GM12878 (cell line): ENCODE measurements around the gene PLA2G5. TPM values are rescaled to one million over a fixed set of nuclear protein-coding genes. Genes with fewer than 3 reads are reported as not detected.
A peak's percentile ranks its signal among the peaks of the same experiment; 100 is the strongest.

Experiments
- ATF7 ChIP-seq: fragments of 450-650 bp; IDR thresholded peaks from 2 replicates; pipeline ENCODE4 v1.6.1; 2016; ENCODE audit warnings: low read depth, mild to moderate bottlenecking
- BACH1 ChIP-seq: fragments of 450-650 bp; IDR thresholded peaks from 2 replicates; pipeline ENCODE4 v1.6.1; 2017; ENCODE audit warnings: mild to moderate bottlenecking, borderline replicate concordance
- CBX5 ChIP-seq: sonication (generic); IDR thresholded peaks from 2 replicates; pipeline ENCODE4 v1.6.1; 2016; ENCODE audit warnings: low read depth, moderate library complexity, mild to moderate bottlenecking, inconsistent platforms
- CHD2 ChIP-seq: IDR thresholded peaks from 2 replicates; pipeline ENCODE4 v1.6.1; 2011; ENCODE audit warnings: low read depth, low read length, improper control_type of control experiment, borderline replicate concordance
- E2F4 ChIP-seq: IDR thresholded peaks from 2 replicates; pipeline ENCODE4 v1.6.1; 2012; ENCODE audit warnings: low read depth, low read length, improper control_type of control experiment
- IRF3 ChIP-seq: fragments of 450-650 bp; IDR thresholded peaks from 2 replicates; pipeline ENCODE4 v1.6.1; 2014; ENCODE audit warnings: mild to moderate bottlenecking
- KAT2A ChIP-seq: conservative IDR thresholded peaks from 2 replicates; pipeline ENCODE4 v1.6.1; 2011; ENCODE audit warnings: low read depth, low read length; ENCODE audit not compliant: control insufficient read depth
- MEF2A ChIP-seq: IDR thresholded peaks from 2 replicates; pipeline ENCODE4 v1.6.1; 2011; ENCODE audit warnings: low read depth, mild to moderate bottlenecking, low read length, moderate library complexity; ENCODE audit not compliant: insufficient read depth
- MTA2 ChIP-seq: fragments of 450-650 bp; IDR thresholded peaks from 2 replicates; pipeline ENCODE4 v1.6.1; 2016; ENCODE audit warnings: low read depth, mild to moderate bottlenecking, moderate library complexity
- MYB ChIP-seq: fragments of 150-350 bp; IDR thresholded peaks from 2 replicates; pipeline ENCODE4 v1.6.1; 2014; ENCODE audit warnings: mild to moderate bottlenecking, low read depth, low read length, borderline replicate concordance
- NR2C2 ChIP-seq: IDR thresholded peaks from 2 replicates; pipeline ENCODE4 v1.6.1; 2011; ENCODE audit warnings: borderline replicate concordance, low read depth; ENCODE audit not compliant: control insufficient read depth, insufficient read length
- PAX8 ChIP-seq: fragments of 450-650 bp; IDR thresholded peaks from 2 replicates; pipeline ENCODE4 v1.6.1; 2017; ENCODE audit warnings: mild to moderate bottlenecking, moderate library complexity
- SMAD5 ChIP-seq: IDR thresholded peaks from 2 replicates; pipeline ENCODE4 v1.6.1; 2016; ENCODE audit warnings: antibody characterized with exemption, low read depth
- SUZ12 ChIP-seq: fragments of 200-600 bp; sonication (generic); IDR thresholded peaks from one replicate; pipeline ENCODE4 v1.6.1; 2018; ENCODE audit warnings: antibody characterized with exemption, mild to moderate bottlenecking; ENCODE audit not compliant: unreplicated experiment
- ZNF217 ChIP-seq: fragments of 450-650 bp; IDR thresholded peaks from 2 replicates; pipeline ENCODE4 v1.6.1; 2017; ENCODE audit warnings: antibody characterized with exemption, mild to moderate bottlenecking
- ZNF384 ChIP-seq: IDR thresholded peaks from 2 replicates; pipeline ENCODE4 v1.6.1; 2012; ENCODE audit warnings: low read depth, mild to moderate bottlenecking, low read length, improper control_type of control experiment, borderline replicate concordance
- ZSCAN29 ChIP-seq: fragments of 450-650 bp; IDR thresholded peaks from 2 replicates; pipeline ENCODE4 v1.6.1; 2017; ENCODE audit warnings: mild to moderate bottlenecking, moderate library complexity
- polyA plus RNA-seq, 11 experiments: library from polyadenylated mRNA; depleted of rRNA in 4 of 11; unstranded in 6 of 11; stranded (reverse) in 5 of 11; fragments of >200 nt; fragmentation: Nextera tagmentation in 4 of 11; fragmentation: Illumina TruSeq in 1 of 11; extraction: Ambion mirVana in 4 of 11; extraction: Trizol in 1 of 11; gene quantifications; 1 replicate in 1 of 11; 2 replicates in 10 of 11; pipeline versions ENCODE4 v1.2.1 to v1.2.3, GENCODE V29; 2011 to 2016; ENCODE audit warnings: inconsistent platforms in 2 of 11, missing spikeins in 2 of 11, low read depth in 1 of 11
- total RNA-seq, 4 experiments: library from RNA; depleted of rRNA in 3 of 4; stranded (reverse); fragments of >200 nt in 3 of 4; fragmentation: Illumina TruSeq in 1 of 4; extraction: Trizol in 1 of 4; gene quantifications; 2 replicates each; pipeline versions ENCODE4 v1.2.1 to v1.2.3, GENCODE V29; 2013 to 2021
- TF ChIP-seq, protein P1 (sequence below): fragments of 450-650 bp; IDR thresholded peaks from 2 replicates; pipeline ENCODE4 v1.6.1; 2016; ENCODE audit warnings: mild to moderate bottlenecking
- TF ChIP-seq, protein P2 (sequence below): fragments of 450-650 bp; IDR thresholded peaks from 2 replicates; pipeline ENCODE4 v1.6.1; 2016; ENCODE audit warnings: mild to moderate bottlenecking, moderate library complexity, borderline replicate concordance
- TF ChIP-seq, protein P3 (sequence below): IDR thresholded peaks from 2 replicates; pipeline ENCODE4 v1.6.1; 2012; ENCODE audit warnings: low read depth, low read length, improper control_type of control experiment

Gene PLA2G5
- total and polyA plus RNA-seq, 10 of the 15 experiments (the other 5 are each of a cell fraction or from before 2014, with no cell fraction given), result 0.10 to 0.19 (median 0.17) TPM; not detected in 7

- TF ChIP-seq CHD2 (peak; percentile 39; the same call in 1 of the 2 replicates), KAT2A (no peak), SUZ12 (no peak), NR2C2 (no peak), IRF3 (no peak), CBX5 (no peak), ATF7 (peak; percentile 69), PAX8 (no peak), MTA2 (peak; percentile 77), ZNF384 (no peak), E2F4 (no peak), MEF2A (no peak), SMAD5 (no peak), ZSCAN29 (no peak), ZNF217 (no peak), BACH1 (no peak), MYB (no peak)
- TF ChIP-seq, protein P1, sequence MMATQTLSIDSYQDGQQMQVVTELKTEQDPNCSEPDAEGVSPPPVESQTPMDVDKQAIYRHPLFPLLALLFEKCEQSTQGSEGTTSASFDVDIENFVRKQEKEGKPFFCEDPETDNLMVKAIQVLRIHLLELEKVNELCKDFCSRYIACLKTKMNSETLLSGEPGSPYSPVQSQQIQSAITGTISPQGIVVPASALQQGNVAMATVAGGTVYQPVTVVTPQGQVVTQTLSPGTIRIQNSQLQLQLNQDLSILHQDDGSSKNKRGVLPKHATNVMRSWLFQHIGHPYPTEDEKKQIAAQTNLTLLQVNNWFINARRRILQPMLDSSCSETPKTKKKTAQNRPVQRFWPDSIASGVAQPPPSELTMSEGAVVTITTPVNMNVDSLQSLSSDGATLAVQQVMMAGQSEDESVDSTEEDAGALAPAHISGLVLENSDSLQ, result peak; percentile 81
- TF ChIP-seq, protein P2, sequence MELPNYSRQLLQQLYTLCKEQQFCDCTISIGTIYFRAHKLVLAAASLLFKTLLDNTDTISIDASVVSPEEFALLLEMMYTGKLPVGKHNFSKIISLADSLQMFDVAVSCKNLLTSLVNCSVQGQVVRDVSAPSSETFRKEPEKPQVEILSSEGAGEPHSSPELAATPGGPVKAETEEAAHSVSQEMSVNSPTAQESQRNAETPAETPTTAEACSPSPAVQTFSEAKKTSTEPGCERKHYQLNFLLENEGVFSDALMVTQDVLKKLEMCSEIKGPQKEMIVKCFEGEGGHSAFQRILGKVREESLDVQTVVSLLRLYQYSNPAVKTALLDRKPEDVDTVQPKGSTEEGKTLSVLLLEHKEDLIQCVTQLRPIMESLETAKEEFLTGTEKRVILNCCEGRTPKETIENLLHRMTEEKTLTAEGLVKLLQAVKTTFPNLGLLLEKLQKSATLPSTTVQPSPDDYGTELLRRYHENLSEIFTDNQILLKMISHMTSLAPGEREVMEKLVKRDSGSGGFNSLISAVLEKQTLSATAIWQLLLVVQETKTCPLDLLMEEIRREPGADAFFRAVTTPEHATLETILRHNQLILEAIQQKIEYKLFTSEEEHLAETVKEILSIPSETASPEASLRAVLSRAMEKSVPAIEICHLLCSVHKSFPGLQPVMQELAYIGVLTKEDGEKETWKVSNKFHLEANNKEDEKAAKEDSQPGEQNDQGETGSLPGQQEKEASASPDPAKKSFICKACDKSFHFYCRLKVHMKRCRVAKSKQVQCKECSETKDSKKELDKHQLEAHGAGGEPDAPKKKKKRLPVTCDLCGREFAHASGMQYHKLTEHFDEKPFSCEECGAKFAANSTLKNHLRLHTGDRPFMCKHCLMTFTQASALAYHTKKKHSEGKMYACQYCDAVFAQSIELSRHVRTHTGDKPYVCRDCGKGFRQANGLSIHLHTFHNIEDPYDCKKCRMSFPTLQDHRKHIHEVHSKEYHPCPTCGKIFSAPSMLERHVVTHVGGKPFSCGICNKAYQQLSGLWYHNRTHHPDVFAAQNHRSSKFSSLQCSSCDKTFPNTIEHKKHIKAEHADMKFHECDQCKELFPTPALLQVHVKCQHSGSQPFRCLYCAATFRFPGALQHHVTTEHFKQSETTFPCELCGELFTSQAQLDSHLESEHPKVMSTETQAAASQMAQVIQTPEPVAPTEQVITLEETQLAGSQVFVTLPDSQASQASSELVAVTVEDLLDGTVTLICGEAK, result no peak
- TF ChIP-seq, protein P3, sequence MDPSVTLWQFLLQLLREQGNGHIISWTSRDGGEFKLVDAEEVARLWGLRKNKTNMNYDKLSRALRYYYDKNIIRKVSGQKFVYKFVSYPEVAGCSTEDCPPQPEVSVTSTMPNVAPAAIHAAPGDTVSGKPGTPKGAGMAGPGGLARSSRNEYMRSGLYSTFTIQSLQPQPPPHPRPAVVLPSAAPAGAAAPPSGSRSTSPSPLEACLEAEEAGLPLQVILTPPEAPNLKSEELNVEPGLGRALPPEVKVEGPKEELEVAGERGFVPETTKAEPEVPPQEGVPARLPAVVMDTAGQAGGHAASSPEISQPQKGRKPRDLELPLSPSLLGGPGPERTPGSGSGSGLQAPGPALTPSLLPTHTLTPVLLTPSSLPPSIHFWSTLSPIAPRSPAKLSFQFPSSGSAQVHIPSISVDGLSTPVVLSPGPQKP, result no peak
Observed at GRCh38 chr1:20126041-20126805, 56.2 kb downstream of the PLA2G5 start (continued).
